ENCODE data around the gene JSRP1.

Gene JSRP1

DNA sequence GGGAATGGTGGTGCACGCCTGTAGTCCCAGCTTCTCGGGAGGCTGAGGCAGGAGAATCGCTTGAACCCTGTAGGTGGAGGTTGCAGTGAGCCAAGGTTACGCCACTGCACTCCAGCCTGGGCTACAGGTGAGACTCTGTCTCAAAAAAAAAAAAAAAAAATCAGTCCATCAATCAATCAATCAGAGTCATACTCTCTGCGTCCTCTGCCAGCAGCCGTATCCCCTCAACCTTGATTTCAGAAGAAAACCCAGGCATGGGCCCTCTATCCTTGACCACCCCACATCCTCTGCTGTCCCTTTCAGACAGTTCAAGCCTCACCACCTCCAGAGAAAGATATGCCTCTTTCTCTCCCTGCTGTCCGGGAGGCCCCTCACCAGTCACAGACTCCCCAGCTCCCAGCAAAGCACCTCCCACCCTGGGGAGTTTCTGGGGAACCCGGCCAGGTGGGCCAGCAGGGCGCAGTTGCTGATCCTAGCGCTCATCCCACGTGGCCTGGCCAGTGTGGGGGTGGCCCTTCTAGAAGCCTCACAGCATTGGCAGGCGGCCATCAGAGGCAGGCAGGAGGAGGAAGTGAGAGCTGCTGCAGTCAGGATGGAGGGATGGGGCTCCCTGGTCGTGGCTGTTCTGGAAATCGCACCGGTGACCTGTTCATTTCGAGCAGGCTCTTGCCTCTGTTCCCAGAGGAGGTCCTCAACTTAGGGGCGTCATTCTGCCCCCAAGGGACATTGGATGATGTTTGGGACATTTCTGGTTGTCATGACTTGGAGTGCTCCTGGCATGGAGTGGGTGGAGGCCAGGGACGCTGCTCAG is 10.2 kb upstream of the JSRP1 start:
- H3K27me3 ChIP-seq (ENCODE audit: insufficient read depth, poor library complexity, severe bottlenecking): no peaks in the 10 kb centered on the region
- peak; percentile 74 to 94 for DNase-seq (ENCODE audit: low read depth in 1 of 2, low spot score in 1 of 2)
- H3K4me3 ChIP-seq (replicated peaks; ENCODE audit: insufficient read depth, low read length): no peak overlapping the region
- TF ChIP-seq CTCF (IDR thresholded peaks at IDR 0.05; ENCODE audit: insufficient read depth, low read length): no peak
- peak; percentile 85 for TF ChIP-seq POLR2AphosphoS5 (IDR thresholded peaks at IDR 0.05; ENCODE audit: low read depth)
- TF ChIP-seq SPI1 (IDR thresholded peaks at IDR 0.05; ENCODE audit: borderline replicate concordance, low read depth): peak; percentile 90
- TF ChIP-seq GABPA (IDR thresholded peaks at IDR 0.05; ENCODE audit: low read depth): no peak
- TF ChIP-seq, protein P1, sequence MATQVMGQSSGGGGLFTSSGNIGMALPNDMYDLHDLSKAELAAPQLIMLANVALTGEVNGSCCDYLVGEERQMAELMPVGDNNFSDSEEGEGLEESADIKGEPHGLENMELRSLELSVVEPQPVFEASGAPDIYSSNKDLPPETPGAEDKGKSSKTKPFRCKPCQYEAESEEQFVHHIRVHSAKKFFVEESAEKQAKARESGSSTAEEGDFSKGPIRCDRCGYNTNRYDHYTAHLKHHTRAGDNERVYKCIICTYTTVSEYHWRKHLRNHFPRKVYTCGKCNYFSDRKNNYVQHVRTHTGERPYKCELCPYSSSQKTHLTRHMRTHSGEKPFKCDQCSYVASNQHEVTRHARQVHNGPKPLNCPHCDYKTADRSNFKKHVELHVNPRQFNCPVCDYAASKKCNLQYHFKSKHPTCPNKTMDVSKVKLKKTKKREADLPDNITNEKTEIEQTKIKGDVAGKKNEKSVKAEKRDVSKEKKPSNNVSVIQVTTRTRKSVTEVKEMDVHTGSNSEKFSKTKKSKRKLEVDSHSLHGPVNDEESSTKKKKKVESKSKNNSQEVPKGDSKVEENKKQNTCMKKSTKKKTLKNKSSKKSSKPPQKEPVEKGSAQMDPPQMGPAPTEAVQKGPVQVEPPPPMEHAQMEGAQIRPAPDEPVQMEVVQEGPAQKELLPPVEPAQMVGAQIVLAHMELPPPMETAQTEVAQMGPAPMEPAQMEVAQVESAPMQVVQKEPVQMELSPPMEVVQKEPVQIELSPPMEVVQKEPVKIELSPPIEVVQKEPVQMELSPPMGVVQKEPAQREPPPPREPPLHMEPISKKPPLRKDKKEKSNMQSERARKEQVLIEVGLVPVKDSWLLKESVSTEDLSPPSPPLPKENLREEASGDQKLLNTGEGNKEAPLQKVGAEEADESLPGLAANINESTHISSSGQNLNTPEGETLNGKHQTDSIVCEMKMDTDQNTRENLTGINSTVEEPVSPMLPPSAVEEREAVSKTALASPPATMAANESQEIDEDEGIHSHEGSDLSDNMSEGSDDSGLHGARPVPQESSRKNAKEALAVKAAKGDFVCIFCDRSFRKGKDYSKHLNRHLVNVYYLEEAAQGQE (IDR thresholded peaks at IDR 0.05; ENCODE audit: insufficient replicate concordance, low read depth): no peak
- H3K27ac ChIP-seq (replicated peaks): peak overlapping the region; percentile 66

GRCh38 chr19:2261438-2262172 is 5.4 kb upstream of the JSRP1 start:
- Histone ChIP-seq H3K27ac (replicated peaks) (no peak overlapping the region), H3K27me3 (ENCODE audit: insufficient read depth, poor library complexity, severe bottlenecking) (no peaks in the 10 kb centered on the region), H3K4me3 (replicated peaks; ENCODE audit: insufficient read depth, low read length) (no peak overlapping the region)
- DNase-seq (ENCODE audit: low read depth in 1 of 2, low spot score in 1 of 2): peak in 1 of 2 experiments; percentile 54
- TF ChIP-seq CTCF (IDR thresholded peaks at IDR 0.05; ENCODE audit: insufficient read depth, low read length) (peak; percentile 30), GABPA (IDR thresholded peaks at IDR 0.05; ENCODE audit: low read depth) (no peak)

DNA sequence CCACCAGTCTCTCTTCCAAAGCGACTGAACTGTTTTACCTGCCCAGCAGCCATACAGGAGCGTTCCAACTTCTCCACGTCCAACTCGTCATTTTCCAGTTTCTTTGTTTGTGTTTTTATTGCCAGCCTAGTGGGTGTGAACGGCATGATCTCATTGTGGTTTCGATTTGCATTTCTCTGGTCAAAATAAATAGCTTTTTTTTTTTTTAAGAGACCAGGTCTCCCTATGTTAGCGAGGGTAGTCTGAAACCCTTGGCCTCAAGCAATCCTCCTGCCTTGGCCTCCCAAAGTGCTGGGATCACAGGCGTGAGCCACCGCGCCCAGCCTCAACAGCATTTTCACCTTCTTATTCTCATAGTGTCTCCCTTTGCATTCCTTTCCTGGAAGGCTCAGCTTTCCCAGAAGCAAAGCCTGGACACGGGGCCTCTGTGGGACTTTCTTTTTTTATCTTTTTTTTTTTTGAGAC is 4.2 kb upstream of the JSRP1 start:
- TF ChIP-seq SPI1 (IDR thresholded peaks at IDR 0.05; ENCODE audit: borderline replicate concordance, low read depth) (no peak), CTCF (IDR thresholded peaks at IDR 0.05; ENCODE audit: insufficient read depth, low read length) (no peak), GABPA (IDR thresholded peaks at IDR 0.05; ENCODE audit: low read depth) (no peak), POLR2AphosphoS5 (IDR thresholded peaks at IDR 0.05; ENCODE audit: low read depth) (no peak)
- TF ChIP-seq, protein P1 (IDR thresholded peaks at IDR 0.05; ENCODE audit: insufficient replicate concordance, low read depth): no peak
- H3K27me3 ChIP-seq (ENCODE audit: insufficient read depth, poor library complexity, severe bottlenecking): no peaks in the 10 kb centered on the region
- no peak for DNase-seq (ENCODE audit: low read depth in 1 of 2, low spot score in 1 of 2)
- H3K27ac ChIP-seq (replicated peaks): no peak overlapping the region
- no peak overlapping the region for H3K4me3 ChIP-seq (replicated peaks; ENCODE audit: insufficient read depth, low read length)
